MM.1S (cell line): ENCODE measurements around the gene FARP1.

Source experiments
- EZH2 ChIP-seq: fragments of 300-600 bp; sonication (generic); optimal IDR thresholded peaks from 2 replicates; pipeline ENCODE3; 2017; ENCODE audit warnings: low read depth, mild to moderate bottlenecking, antibody characterized with exemption, low read length, mixed read lengths
- EZH2phosphoT487 ChIP-seq: fragments of 300-600 bp; sonication (generic); IDR thresholded peaks from 2 replicates; pipeline ENCODE4 v1.6.1; 2018; ENCODE audit warnings: antibody characterized with exemption, low read length
- TF ChIP-seq, protein P1 (sequence below): fragments of 300-600 bp; sonication (generic); IDR thresholded peaks from 2 replicates; pipeline ENCODE4 v1.5.1; 2016; ENCODE audit warnings: antibody characterized with exemption, low read length, mixed read lengths

DNA sequence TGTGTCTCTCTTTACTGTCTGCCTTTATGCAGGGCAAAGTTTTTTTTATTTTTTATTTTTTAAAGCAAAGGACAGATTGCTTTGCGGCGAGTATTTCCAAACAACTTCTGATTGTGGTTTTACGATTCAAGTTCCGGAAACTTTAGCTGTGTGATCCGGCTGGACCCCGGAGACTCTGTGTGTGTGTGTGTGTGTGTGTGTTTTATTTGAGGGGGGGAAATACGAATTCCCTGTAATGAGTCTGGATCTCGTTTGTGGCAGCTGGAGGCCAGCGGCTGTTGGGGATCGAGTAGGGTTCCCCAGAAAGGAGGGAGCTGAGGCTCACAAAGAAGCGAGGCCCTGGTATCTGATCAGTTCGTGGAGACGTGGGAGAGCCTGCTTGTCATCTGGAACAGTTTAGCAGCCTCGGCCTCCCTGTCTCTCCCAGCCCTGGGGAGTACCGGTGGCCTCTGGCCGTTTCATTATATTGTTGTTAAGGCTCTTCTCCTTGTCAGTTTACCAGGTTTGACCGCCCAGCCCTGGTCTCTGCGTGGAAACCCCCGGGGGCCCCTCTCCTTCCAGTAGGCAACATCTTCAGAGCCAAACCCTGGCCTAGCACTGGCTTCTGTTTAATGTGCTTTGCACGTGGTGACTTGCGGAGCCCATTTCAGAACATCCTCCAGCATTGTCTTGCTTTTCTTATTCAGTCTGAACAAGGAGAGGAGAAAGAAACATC lies 1.3 kb downstream of the FARP1 start:
- TF ChIP-seq, protein P1, sequence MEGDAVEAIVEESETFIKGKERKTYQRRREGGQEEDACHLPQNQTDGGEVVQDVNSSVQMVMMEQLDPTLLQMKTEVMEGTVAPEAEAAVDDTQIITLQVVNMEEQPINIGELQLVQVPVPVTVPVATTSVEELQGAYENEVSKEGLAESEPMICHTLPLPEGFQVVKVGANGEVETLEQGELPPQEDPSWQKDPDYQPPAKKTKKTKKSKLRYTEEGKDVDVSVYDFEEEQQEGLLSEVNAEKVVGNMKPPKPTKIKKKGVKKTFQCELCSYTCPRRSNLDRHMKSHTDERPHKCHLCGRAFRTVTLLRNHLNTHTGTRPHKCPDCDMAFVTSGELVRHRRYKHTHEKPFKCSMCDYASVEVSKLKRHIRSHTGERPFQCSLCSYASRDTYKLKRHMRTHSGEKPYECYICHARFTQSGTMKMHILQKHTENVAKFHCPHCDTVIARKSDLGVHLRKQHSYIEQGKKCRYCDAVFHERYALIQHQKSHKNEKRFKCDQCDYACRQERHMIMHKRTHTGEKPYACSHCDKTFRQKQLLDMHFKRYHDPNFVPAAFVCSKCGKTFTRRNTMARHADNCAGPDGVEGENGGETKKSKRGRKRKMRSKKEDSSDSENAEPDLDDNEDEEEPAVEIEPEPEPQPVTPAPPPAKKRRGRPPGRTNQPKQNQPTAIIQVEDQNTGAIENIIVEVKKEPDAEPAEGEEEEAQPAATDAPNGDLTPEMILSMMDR, result no peak
- TF ChIP-seq EZH2 (no peak), EZH2phosphoT487 (no peak)
